HepG2 (cell line): ENCODE measurements around the gene OR2S2. TPM values are rescaled to one million over a fixed set of nuclear protein-coding genes. Genes with fewer than 3 reads are reported as not detected.

ENCODE experiments used
- GATA4 ChIP-seq: sonication (generic); IDR thresholded peaks from 2 replicates; pipeline ENCODE4 v1.6.1; 2016; ENCODE audit warnings: antibody characterized with exemption, low read depth, borderline replicate concordance
- HES4 ChIP-seq: sonication (generic); formaldehyde crosslinking; IDR thresholded peaks from 2 replicates; pipeline ENCODE4 v1.9.0; 2021; ENCODE audit warnings: mild to moderate bottlenecking, missing genetic modification reagents, borderline replicate concordance
- HMG20B ChIP-seq: conservative IDR thresholded peaks from 2 replicates; pipeline ENCODE4 v1.6.1; 2016; ENCODE audit warnings: missing genetic modification reagents, missing compliant biosample characterization
- MED13 ChIP-seq: sonication (generic); formaldehyde crosslinking; IDR thresholded peaks from 2 replicates; pipeline ENCODE4 v1.5.0; 2020; ENCODE audit warnings: missing genetic modification reagents
- MEIS2 ChIP-seq: sonication (generic); formaldehyde crosslinking; IDR thresholded peaks from 2 replicates; pipeline ENCODE4 v1.9.0; 2021; ENCODE audit warnings: mild to moderate bottlenecking, missing genetic modification reagents
- PHF20 ChIP-seq: sonication (generic); formaldehyde crosslinking; IDR thresholded peaks from 2 replicates; pipeline ENCODE4 v1.5.0; 2020; ENCODE audit warnings: mild to moderate bottlenecking, missing genetic modification reagents
- POLR2AphosphoS2 ChIP-seq: IDR thresholded peaks from 2 replicates; pipeline ENCODE4 v1.6.1; 2011; ENCODE audit warnings: low read depth, low read length, improper control_type of control experiment
- TBX3 ChIP-seq: fragments of 450-650 bp; IDR thresholded peaks from 2 replicates; pipeline ENCODE4 v1.6.1; 2017; ENCODE audit warnings: antibody characterized with exemption, mild to moderate bottlenecking, inconsistent platforms, borderline replicate concordance
- U2AF1 ChIP-seq: fragments of 200-400 bp; formaldehyde crosslinking; optimal IDR thresholded peaks from 2 replicates; pipeline ENCODE3; 2017; ENCODE audit warnings: mild to moderate bottlenecking, low read depth, low read length
- YEATS2 ChIP-seq: sonication (generic); formaldehyde crosslinking; IDR thresholded peaks from 2 replicates; pipeline ENCODE4 v1.4.0; 2020; ENCODE audit warnings: missing genetic modification reagents, borderline replicate concordance
- ZBTB7B ChIP-seq: sonication (generic); formaldehyde crosslinking; IDR thresholded peaks from 2 replicates; pipeline ENCODE4 v1.4.0; 2020; ENCODE audit warnings: missing genetic modification reagents
- ZNF205 ChIP-seq: IDR thresholded peaks from 2 replicates; pipeline ENCODE4 v1.6.1; 2018; ENCODE audit warnings: missing biosample characterization, missing genetic modification reagents
- ZNF331 ChIP-seq: sonication (generic); formaldehyde crosslinking; IDR thresholded peaks from 2 replicates; pipeline ENCODE4 v1.4.0; 2020; ENCODE audit warnings: missing genetic modification reagents
- ZNF614 ChIP-seq: IDR thresholded peaks from 2 replicates; pipeline ENCODE4 v1.6.1; 2018; ENCODE audit warnings: missing biosample characterization, missing genetic modification reagents, inconsistent platforms, borderline replicate concordance
- ZNF629 ChIP-seq: sonication (generic); formaldehyde crosslinking; conservative IDR thresholded peaks from 2 replicates; pipeline ENCODE4 v1.5.0; 2020; ENCODE audit warnings: missing genetic modification reagents
- ZNF772 ChIP-seq: sonication (generic); formaldehyde crosslinking; IDR thresholded peaks from 2 replicates; pipeline ENCODE4 v1.5.0; 2020; ENCODE audit warnings: mild to moderate bottlenecking, missing genetic modification reagents
- ZSCAN22 ChIP-seq: sonication (generic); formaldehyde crosslinking; IDR thresholded peaks from 2 replicates; pipeline ENCODE4 v1.4.0; 2020; ENCODE audit warnings: mild to moderate bottlenecking, missing genetic modification reagents
- polyA plus RNA-seq, 8 experiments: library from polyadenylated mRNA; depleted of rRNA in 3 of 8; stranded (reverse) in 7 of 8; unstranded in 1 of 8; fragments of >200 nt; fragmentation: Illumina TruSeq in 4 of 8; extraction: Trizol in 4 of 8; gene quantifications; 2 replicates each; pipeline versions ENCODE4 v1.2.1 to v1.2.3, GENCODE V29; 2011 to 2016; ENCODE audit warnings: low read depth in 4 of 8, missing spikeins in 1 of 8, mixed read lengths in 1 of 8; ENCODE audit not compliant: insufficient read depth in 1 of 8
- total RNA-seq, 5 experiments: library from RNA; depleted of rRNA; stranded (reverse); fragments of >200 nt; fragmentation: Illumina TruSeq; extraction: Trizol; gene quantifications; 2 replicates each; pipeline ENCODE4 v1.2.3, GENCODE V29; 2016; ENCODE audit warnings: low read depth in 1 of 5
- TF ChIP-seq, protein P1 (sequence below): sonication (generic); formaldehyde crosslinking; IDR thresholded peaks from 2 replicates; pipeline ENCODE4 v1.4.0; 2020; ENCODE audit warnings: missing genetic modification reagents
- TF ChIP-seq, protein P2 (sequence below): sonication (generic); formaldehyde crosslinking; IDR thresholded peaks from 2 replicates; pipeline ENCODE4 v1.4.0; 2020; ENCODE audit warnings: missing genetic modification reagents
- TF ChIP-seq, protein P3 (sequence below): sonication (generic); formaldehyde crosslinking; IDR thresholded peaks from 2 replicates; pipeline ENCODE4 v1.4.0; 2020; ENCODE audit warnings: missing genetic modification reagents
- TF ChIP-seq, protein P4 (sequence below): sonication (generic); formaldehyde crosslinking; IDR thresholded peaks from 2 replicates; pipeline ENCODE4 v1.9.0; 2022; ENCODE audit warnings: low read depth, missing genetic modification reagents
- TF ChIP-seq, protein P5 (sequence below): sonication (generic); formaldehyde crosslinking; IDR thresholded peaks from 2 replicates; pipeline ENCODE4 v1.8.0; 2022; ENCODE audit warnings: missing genetic modification reagents, mild to moderate bottlenecking, inconsistent platforms, borderline replicate concordance

OR2S2 gene
- total and polyA plus RNA-seq, 2 of the 13 experiments (the other 11 are each of a cell fraction or from before 2014, with no cell fraction given), result not detected

DNA sequence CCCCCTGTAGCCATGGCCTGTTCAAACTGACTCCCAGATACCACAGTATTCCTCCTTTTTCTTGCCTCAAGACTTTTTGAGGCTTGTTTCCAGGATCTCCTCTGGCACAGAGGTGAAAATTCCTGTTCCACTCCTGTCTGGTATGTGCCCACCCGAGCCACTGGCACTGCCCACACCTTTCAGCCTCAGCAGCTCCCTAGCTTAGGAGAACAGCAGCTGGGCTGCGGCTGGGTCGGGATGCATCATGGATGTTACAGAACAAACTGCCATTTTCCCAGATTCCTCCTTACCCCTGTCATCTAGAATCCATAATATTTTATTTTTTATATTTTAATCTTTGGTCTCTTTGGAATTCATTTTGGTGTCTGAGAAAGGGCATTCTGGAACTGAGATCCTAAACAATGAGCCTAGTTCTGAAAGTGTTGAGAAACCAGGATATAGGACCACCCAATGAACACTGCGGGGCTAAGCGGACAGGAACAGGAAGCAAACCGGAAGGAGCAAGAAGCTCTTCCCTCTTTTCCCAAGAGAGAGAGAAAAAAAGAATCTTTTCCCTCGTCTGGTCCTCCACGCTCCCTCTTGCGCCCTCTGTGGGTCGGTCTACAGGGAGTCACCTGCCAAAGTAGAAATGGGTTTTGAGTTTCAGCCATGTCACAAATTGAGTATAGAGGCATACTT lies 12.5 kb downstream of the OR2S2 start (continued):
- TF ChIP-seq GATA4 (no peak), ZNF629 (no peak), ZNF331 (peak; percentile 33; the same call in 1 of the 2 replicates), POLR2AphosphoS2 (no peak), U2AF1 (no peak), MED13 (no peak), TBX3 (no peak), HMG20B (CRISPR knock-in tag) (no peak), ZNF772 (no peak), ZSCAN22 (CRISPR knock-in tag) (no peak), ZNF205 (0 out of 2 replicates have a peak, but pooled peaks have one; percentile 39), YEATS2 (CRISPR knock-in tag) (peak; percentile 63; the same call in 1 of the 2 replicates), MEIS2 (CRISPR knock-in tag) (no peak), PHF20 (peak; percentile 82), ZBTB7B (CRISPR knock-in tag) (0 out of 2 replicates have a peak, but pooled peaks have one; percentile 50), HES4 (CRISPR knock-in tag) (no peak), ZNF614 (CRISPR knock-in tag) (no peak)
- TF ChIP-seq, protein P1, sequence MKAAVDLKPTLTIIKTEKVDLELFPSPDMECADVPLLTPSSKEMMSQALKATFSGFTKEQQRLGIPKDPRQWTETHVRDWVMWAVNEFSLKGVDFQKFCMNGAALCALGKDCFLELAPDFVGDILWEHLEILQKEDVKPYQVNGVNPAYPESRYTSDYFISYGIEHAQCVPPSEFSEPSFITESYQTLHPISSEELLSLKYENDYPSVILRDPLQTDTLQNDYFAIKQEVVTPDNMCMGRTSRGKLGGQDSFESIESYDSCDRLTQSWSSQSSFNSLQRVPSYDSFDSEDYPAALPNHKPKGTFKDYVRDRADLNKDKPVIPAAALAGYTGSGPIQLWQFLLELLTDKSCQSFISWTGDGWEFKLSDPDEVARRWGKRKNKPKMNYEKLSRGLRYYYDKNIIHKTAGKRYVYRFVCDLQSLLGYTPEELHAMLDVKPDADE, result no peak
- TF ChIP-seq, protein P2, sequence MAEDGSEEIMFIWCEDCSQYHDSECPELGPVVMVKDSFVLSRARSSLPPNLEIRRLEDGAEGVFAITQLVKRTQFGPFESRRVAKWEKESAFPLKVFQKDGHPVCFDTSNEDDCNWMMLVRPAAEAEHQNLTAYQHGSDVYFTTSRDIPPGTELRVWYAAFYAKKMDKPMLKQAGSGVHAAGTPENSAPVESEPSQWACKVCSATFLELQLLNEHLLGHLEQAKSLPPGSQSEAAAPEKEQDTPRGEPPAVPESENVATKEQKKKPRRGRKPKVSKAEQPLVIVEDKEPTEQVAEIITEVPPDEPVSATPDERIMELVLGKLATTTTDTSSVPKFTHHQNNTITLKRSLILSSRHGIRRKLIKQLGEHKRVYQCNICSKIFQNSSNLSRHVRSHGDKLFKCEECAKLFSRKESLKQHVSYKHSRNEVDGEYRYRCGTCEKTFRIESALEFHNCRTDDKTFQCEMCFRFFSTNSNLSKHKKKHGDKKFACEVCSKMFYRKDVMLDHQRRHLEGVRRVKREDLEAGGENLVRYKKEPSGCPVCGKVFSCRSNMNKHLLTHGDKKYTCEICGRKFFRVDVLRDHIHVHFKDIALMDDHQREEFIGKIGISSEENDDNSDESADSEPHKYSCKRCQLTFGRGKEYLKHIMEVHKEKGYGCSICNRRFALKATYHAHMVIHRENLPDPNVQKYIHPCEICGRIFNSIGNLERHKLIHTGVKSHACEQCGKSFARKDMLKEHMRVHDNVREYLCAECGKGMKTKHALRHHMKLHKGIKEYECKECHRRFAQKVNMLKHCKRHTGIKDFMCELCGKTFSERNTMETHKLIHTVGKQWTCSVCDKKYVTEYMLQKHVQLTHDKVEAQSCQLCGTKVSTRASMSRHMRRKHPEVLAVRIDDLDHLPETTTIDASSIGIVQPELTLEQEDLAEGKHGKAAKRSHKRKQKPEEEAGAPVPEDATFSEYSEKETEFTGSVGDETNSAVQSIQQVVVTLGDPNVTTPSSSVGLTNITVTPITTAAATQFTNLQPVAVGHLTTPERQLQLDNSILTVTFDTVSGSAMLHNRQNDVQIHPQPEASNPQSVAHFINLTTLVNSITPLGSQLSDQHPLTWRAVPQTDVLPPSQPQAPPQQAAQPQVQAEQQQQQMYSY, result no peak
- TF ChIP-seq, protein P3, sequence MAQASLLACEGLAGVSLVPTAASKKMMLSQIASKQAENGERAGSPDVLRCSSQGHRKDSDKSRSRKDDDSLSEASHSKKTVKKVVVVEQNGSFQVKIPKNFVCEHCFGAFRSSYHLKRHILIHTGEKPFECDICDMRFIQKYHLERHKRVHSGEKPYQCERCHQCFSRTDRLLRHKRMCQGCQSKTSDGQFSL, result no peak
- TF ChIP-seq, protein P4, sequence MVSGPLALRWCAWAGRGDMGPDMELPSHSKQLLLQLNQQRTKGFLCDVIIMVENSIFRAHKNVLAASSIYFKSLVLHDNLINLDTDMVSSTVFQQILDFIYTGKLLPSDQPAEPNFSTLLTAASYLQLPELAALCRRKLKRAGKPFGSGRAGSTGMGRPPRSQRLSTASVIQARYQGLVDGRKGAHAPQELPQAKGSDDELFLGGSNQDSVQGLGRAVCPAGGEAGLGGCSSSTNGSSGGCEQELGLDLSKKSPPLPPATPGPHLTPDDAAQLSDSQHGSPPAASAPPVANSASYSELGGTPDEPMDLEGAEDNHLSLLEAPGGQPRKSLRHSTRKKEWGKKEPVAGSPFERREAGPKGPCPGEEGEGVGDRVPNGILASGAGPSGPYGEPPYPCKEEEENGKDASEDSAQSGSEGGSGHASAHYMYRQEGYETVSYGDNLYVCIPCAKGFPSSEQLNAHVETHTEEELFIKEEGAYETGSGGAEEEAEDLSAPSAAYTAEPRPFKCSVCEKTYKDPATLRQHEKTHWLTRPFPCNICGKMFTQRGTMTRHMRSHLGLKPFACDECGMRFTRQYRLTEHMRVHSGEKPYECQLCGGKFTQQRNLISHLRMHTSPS (CRISPR knock-in tag), result no peak
- TF ChIP-seq, protein P5, sequence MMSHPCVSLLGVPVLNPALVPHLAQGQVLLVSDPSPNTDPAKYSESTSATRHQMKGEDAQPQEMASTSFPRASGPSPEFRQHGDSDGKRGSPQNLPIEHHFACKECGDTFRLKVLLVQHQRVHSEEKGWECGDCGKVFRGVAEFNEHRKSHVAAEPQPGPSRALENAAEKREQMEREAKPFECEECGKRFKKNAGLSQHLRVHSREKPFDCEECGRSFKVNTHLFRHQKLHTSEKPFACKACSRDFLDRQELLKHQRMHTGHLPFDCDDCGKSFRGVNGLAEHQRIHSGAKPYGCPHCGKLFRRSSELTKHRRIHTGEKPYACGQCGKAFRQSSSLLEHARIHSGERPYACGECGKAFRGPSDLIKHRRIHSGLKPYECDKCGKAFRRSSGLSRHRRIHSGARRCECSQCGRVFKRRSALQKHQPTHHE (CRISPR knock-in tag), result no peak
